H1 (cell line): Measurements from ENCODE around the gene SLC13A1. TPM values are rescaled to one million over a fixed set of nuclear protein-coding genes. Genes with fewer than 3 reads are reported as not detected.

ENCODE experiments used
- CTCF ChIA-PET: fragments of 300-600 bp; sonication (Branson Sonifier 250); formaldehyde crosslinking; loops from one replicate; lab custom pipeline; 2021; ENCODE audit not compliant: partially characterized antibody; lab: Charles Lee
- POLR2A ChIA-PET: fragments of 300-600 bp; sonication (Branson Sonifier 250); formaldehyde crosslinking; loops from one replicate; lab custom pipeline; 2021; ENCODE audit warnings: inconsistent platforms; ENCODE audit not compliant: partially characterized antibody; lab: Charles Lee
- DNase-seq, 2 experiments: peaks; one replicate each; pipeline versions ENCODE4 v3.0.0 to v3.0.0-alpha.2; 2010 to 2022; ENCODE audit warnings: low spot score in 2 of 2, low read depth in 1 of 2, mixed read lengths in 1 of 2
- FAIRE-seq: peaks from 2 replicates; lab custom pipeline; 2011; peaks lifted over from hg19 to GRCh38; lab: Jason Lieb, UNC
- H2AFZ ChIP-seq: 2 replicates; pipeline ENCODE4 v1.8.1; 2012; ENCODE audit warnings: low read length, inconsistent platforms
- H2AK5ac ChIP-seq: 2 replicates; pipeline ENCODE4 v1.6.1; 2013; ENCODE audit warnings: low read depth, low read length
- H2BK120ac ChIP-seq: replicated peaks from 2 replicates; pipeline ENCODE3; 2013; ENCODE audit warnings: low read depth, low read length, inconsistent platforms
- H2BK12ac ChIP-seq: 2 replicates; pipeline ENCODE4 v1.6.1; 2013; ENCODE audit warnings: low read depth, low read length
- H2BK15ac ChIP-seq: 2 replicates; pipeline ENCODE4 v1.6.1; 2013; ENCODE audit warnings: low read length
- H2BK20ac ChIP-seq: 2 replicates; pipeline ENCODE4 v1.6.1; 2013; ENCODE audit warnings: low read length
- H2BK5ac ChIP-seq: 2 replicates; pipeline ENCODE4 v1.6.1; 2013; ENCODE audit warnings: low read depth, low read length
- H3K14ac ChIP-seq: 2 replicates; pipeline ENCODE4 v1.6.1; 2013; ENCODE audit warnings: inconsistent platforms; ENCODE audit not compliant: insufficient read length
- H3K18ac ChIP-seq: 2 replicates; pipeline ENCODE4 v1.6.1; 2013; ENCODE audit warnings: low read length; ENCODE audit errors: extremely low read depth
- H3K23ac ChIP-seq: 2 replicates; pipeline ENCODE4 v1.6.1; 2013; ENCODE audit warnings: inconsistent platforms; ENCODE audit not compliant: insufficient read length
- H3K23me2 ChIP-seq: 2 replicates; pipeline ENCODE4 v1.6.1; 2013; ENCODE audit warnings: low read depth, low read length
- H3K27ac ChIP-seq: 2 replicates; pipeline ENCODE4 v1.6.1; 2011; ENCODE audit warnings: low read depth, low read length, inconsistent platforms
- H3K27me3 ChIP-seq, 4 experiments: replicated peaks in 1 of 4; 1 replicate in 1 of 4; 2 replicates in 3 of 4; pipeline versions ENCODE4 v1.6.1 to v1.8.1; 2011 to 2013; ENCODE audit warnings: low read length in 3 of 4, mild to moderate bottlenecking in 3 of 4, inconsistent platforms in 2 of 4, mixed read lengths in 2 of 4, moderate library complexity in 1 of 4; ENCODE audit not compliant: control insufficient read depth in 3 of 4, insufficient read depth in 3 of 4; ENCODE audit errors: extremely low read depth in 1 of 4
- H3K36me3 ChIP-seq, 4 experiments: 2 replicates each; pipeline versions ENCODE4 v1.6.1 to v1.8.1; 2011 to 2013; ENCODE audit warnings: mild to moderate bottlenecking in 4 of 4, low read length in 3 of 4, moderate library complexity in 2 of 4, control low read depth in 1 of 4, inconsistent platforms in 1 of 4; ENCODE audit not compliant: insufficient read depth in 4 of 4, control insufficient read depth in 2 of 4
- H3K4ac ChIP-seq: replicated peaks from 2 replicates; pipeline ENCODE3; 2013; ENCODE audit warnings: low read length, low read depth, mixed read lengths, inconsistent platforms; ENCODE audit not compliant: insufficient read length
- H3K4me1 ChIP-seq, 4 experiments: replicated peaks in 1 of 4; 1 replicate in 1 of 4; 2 replicates in 3 of 4; pipeline versions ENCODE4 v1.6.1 to v1.8.1; 2011 to 2013; ENCODE audit warnings: low read length in 3 of 4, inconsistent platforms in 2 of 4, mixed read lengths in 1 of 4; ENCODE audit not compliant: insufficient read depth in 4 of 4, control insufficient read depth in 3 of 4
- H3K4me2 ChIP-seq, 2 experiments: 2 replicates each; pipeline versions ENCODE4 v1.6.1 to v1.8.1; 2011 to 2013; ENCODE audit warnings: low read depth in 2 of 2, low read length in 2 of 2, control low read depth in 1 of 2, inconsistent platforms in 1 of 2, mild to moderate bottlenecking in 1 of 2; ENCODE audit not compliant: insufficient read depth in 1 of 2
- H3K4me3 ChIP-seq, 4 experiments: fragments of 200-600, 300-600 bp in 1 of 4; sonication (generic), shearing (Covaris generic), sonication (Bioruptor Twin) in 1 of 4; 2 replicates each; pipeline versions ENCODE4 v1.5.1 to v1.8.1; 2011 to 2016; ENCODE audit warnings: low read length in 4 of 4, low read depth in 3 of 4, control low read depth in 2 of 4, inconsistent platforms in 2 of 4, mild to moderate bottlenecking in 2 of 4, mixed read lengths in 1 of 4, moderate library complexity in 1 of 4; ENCODE audit not compliant: insufficient read depth in 2 of 4; ENCODE audit errors: extremely low read depth in 1 of 4
- H3K56ac ChIP-seq: replicated peaks from 2 replicates; pipeline ENCODE3; 2013; ENCODE audit warnings: low read depth, mild to moderate bottlenecking, mixed read lengths, low read length, inconsistent platforms; ENCODE audit not compliant: insufficient read length
- H3K79me1 ChIP-seq: 2 replicates; pipeline ENCODE4 v1.6.1; 2013; ENCODE audit warnings: low read depth, low read length, control low read depth
- H3K79me2 ChIP-seq, 2 experiments: 2 replicates each; pipeline versions ENCODE4 v1.6.1 to v1.8.1; 2012 to 2013; ENCODE audit warnings: low read length in 2 of 2, mild to moderate bottlenecking in 2 of 2, inconsistent platforms in 1 of 2; ENCODE audit not compliant: insufficient read depth in 2 of 2, control insufficient read depth in 1 of 2
- H3K9ac ChIP-seq, 4 experiments: replicated peaks in 1 of 4; 1 replicate in 1 of 4; 2 replicates in 3 of 4; pipeline versions ENCODE4 v1.6.1 to v1.8.1; 2011 to 2013; ENCODE audit warnings: low read depth in 3 of 4, low read length in 3 of 4, control low read depth in 2 of 4, mild to moderate bottlenecking in 2 of 4, moderate library complexity in 2 of 4, inconsistent platforms in 1 of 4; ENCODE audit errors: extremely low read depth in 1 of 4
- H3K9me3 ChIP-seq, 2 experiments: 2 replicates each; pipeline versions ENCODE4 v1.6.1 to v1.8.1; 2012 to 2013; ENCODE audit warnings: mild to moderate bottlenecking in 2 of 2, moderate library complexity in 2 of 2, control low read depth in 1 of 2, inconsistent platforms in 1 of 2, low read depth in 1 of 2, low read length in 1 of 2, mixed read lengths in 1 of 2; ENCODE audit not compliant: insufficient read depth in 2 of 2
- H4K20me1 ChIP-seq, 2 experiments: replicated peaks in 1 of 2; 2 replicates each; pipeline versions ENCODE3 to v1.8.1; 2011 to 2013; ENCODE audit warnings: inconsistent platforms in 2 of 2, low read length in 2 of 2, mild to moderate bottlenecking in 1 of 2; ENCODE audit not compliant: insufficient read depth in 2 of 2, control insufficient read depth in 1 of 2
- H4K5ac ChIP-seq: 2 replicates; pipeline ENCODE4 v1.6.1; 2013; ENCODE audit warnings: low read length, low read depth, mixed read lengths, inconsistent platforms; ENCODE audit not compliant: insufficient read length
- H4K8ac ChIP-seq: 2 replicates; pipeline ENCODE4 v1.8.0; 2013; ENCODE audit warnings: mild to moderate bottlenecking, moderate library complexity, low read length, inconsistent platforms; ENCODE audit not compliant: insufficient read depth; ENCODE audit errors: extremely low read depth
- H4K91ac ChIP-seq: replicated peaks from 2 replicates; pipeline ENCODE3; 2013; ENCODE audit warnings: low read length, mixed read lengths, inconsistent platforms; ENCODE audit not compliant: insufficient read length
- RNF2 ChIP-seq: fragments of 200-900, 300-1000 bp; sonication (generic); IDR thresholded peaks from 2 replicates; pipeline ENCODE4 v1.7.1; 2016; ENCODE audit warnings: borderline replicate concordance, low read depth, mild to moderate bottlenecking, antibody characterized with exemption, low read length; ENCODE audit not compliant: poor library complexity, severe bottlenecking; ENCODE audit errors: missing control alignments
- SP2 ChIP-seq: IDR thresholded peaks from 2 replicates; pipeline ENCODE4 v1.6.1; 2012; ENCODE audit warnings: mild to moderate bottlenecking, low read length, inconsistent platforms
- TBP ChIP-seq: IDR thresholded peaks from 2 replicates; pipeline ENCODE4 v1.6.1; 2011; ENCODE audit warnings: low read depth, low read length, improper control_type of control experiment
- WGBS, 2 experiments: shearing (Covaris generic) in 1 of 2; methylation state at CpG; one replicate each; pipeline versions ENCODE4 v1.1.6 to v1.1.7; 2013 to 2015; ENCODE audit warnings: low lambda C conversion rate in 2 of 2, mixed read lengths in 2 of 2, inconsistent platforms in 1 of 2, low coverage in 1 of 2, missing lambda C conversion rate in 1 of 2; ENCODE audit not compliant: insufficient replicate concordance in 2 of 2, insufficient coverage in 1 of 2, insufficient read length in 1 of 2; ENCODE audit errors: extremely low coverage in 1 of 2, missing lambda C conversion rate in 1 of 2; 5-methylcytosine and 5-hydroxymethylcytosine counted together
- polyA plus RNA-seq, 7 experiments: library from polyadenylated mRNA; depleted of rRNA in 3 of 7; stranded (reverse) in 5 of 7; unstranded in 2 of 7; fragments of >200 nt in 5 of 7; fragments of 200-250 nt in 2 of 7; gene quantifications; 1 replicate in 5 of 7; 2 replicates in 1 of 7; 4 replicates in 1 of 7; pipeline versions ENCODE4 v1.2.1 to v1.2.3, GENCODE V29; 2011 to 2013; ENCODE audit warnings: missing spikeins in 2 of 7, mixed read lengths in 2 of 7
- total RNA-seq: library from RNA; stranded (reverse); fragmentation: NEBNext Ultra II Directional; extraction: Animal tissue kit (Norgen Biotek cat#: 25700); gene quantifications from 2 replicates; pipeline ENCODE4 v1.2.1, GENCODE V29; 2021
- TF ChIP-seq, protein P1 (sequence below), 3 experiments: IDR thresholded peaks; 1 replicate in 2 of 3; 2 replicates in 1 of 3; pipeline versions ENCODE4 v1.5.1 to v1.6.1; 2011; ENCODE audit warnings: low read length in 3 of 3, mild to moderate bottlenecking in 3 of 3, inconsistent platforms in 2 of 3, low read depth in 1 of 3, moderate library complexity in 1 of 3; ENCODE audit not compliant: insufficient read depth in 1 of 3; ENCODE audit errors: control extremely low read depth in 1 of 3

Gene SLC13A1
- total and polyA plus RNA-seq, 2 of the 8 experiments (the other 6 are each of a cell fraction or from before 2014, with no cell fraction given): not detected

DNA sequence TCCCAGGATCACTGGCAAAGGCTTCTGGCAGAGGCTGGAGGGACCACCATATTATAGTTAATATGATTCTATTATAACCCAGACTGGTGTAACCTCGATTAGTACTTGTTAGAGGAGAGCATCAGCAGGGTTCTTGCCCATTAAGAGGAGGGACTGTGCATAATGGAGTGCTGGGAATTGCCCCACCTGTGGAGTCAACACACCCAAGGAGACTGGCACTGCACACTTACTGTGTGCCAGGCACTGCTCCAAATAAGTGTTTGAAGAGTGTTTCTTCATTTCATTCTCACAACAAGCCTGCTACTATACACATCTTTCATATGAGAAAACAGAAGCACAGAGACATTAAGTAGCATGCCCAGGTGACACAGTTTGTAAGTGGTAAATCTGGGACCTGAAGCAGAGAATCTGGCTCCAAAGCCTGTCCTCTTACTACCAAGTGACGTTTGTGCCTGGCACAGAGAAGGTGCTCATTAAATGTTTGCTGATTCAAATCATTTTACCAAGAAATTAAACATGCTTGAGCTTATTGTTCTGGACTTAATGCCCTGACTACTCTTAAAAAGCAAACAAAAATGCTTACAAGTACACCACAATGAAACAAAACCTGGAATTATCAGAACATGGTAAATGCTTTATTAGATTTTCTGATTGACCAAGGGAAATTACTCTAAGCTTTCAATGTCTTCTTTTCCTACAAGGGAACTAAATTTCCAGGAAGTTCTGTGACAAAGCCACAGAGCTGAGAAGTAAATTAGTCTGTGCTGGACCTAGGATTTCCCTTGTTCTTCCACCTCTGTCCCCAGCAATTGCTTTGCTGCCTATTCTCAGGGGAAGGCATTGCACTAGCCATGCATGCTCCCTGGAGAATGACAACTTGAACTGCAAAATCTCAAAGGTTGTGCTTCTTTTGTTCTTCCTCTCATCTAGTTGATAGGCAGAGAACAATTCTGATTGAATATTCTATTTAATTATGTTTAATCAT lies 809 bp downstream of the SLC13A1 start:
- POLR2A ChIA-PET: no interaction called here

More for the DNA sequence above, 809 bp downstream of the SLC13A1 start:
- 90% methylated on average over 2 of the region's 2 CpGs; no CpG with 5 or more reads in 1 of the 2 experiments for WGBS, 2 experiments
- Histone ChIP-seq H3K9me3 (no peaks in the 10 kb centered on the region), H3K79me2 (no peaks in the 10 kb centered on the region), H3K4me2 (no peak overlapping the region), H4K91ac (no peak overlapping the region), H2AFZ (no peak overlapping the region; the same call in 1 of the 2 replicates), H3K23me2 (no peaks in the 10 kb centered on the region), H4K8ac (no peak overlapping the region), H3K27me3 (no peaks in the 10 kb centered on the region), H4K20me1 (no peaks in the 10 kb centered on the region), H3K4ac (no peak overlapping the region), H3K36me3 (no peaks in the 10 kb centered on the region), H3K23ac (no peak overlapping the region), H3K18ac (no peak overlapping the region), H2BK5ac (no peak overlapping the region), H3K27ac (no peak overlapping the region), H3K4me3 (no peak overlapping the region; a peak in 1 of 8 replicates), H3K79me1 (no peaks in the 10 kb centered on the region), H2BK120ac (no peak overlapping the region), H3K9ac (no peak overlapping the region), H2BK12ac (no peak overlapping the region), H2BK15ac (no peak overlapping the region), H3K14ac (no peak overlapping the region), H3K56ac (no peak overlapping the region), H2BK20ac (no peak overlapping the region), H3K4me1 (no peaks in the 10 kb centered on the region), H2AK5ac (no peak overlapping the region), H4K5ac (no peak overlapping the region)
- CTCF ChIA-PET: interaction anchor here (0.9 to 2.2 kb wide), 3 partner anchors 11 to 169 kb away, joined by 3 to 6 read pairs (median 4); no protein-coding TSS in a partner anchor
- TF ChIP-seq RNF2 (no peak), SP2 (no peak), TBP (no peak)
- TF ChIP-seq, protein P1, sequence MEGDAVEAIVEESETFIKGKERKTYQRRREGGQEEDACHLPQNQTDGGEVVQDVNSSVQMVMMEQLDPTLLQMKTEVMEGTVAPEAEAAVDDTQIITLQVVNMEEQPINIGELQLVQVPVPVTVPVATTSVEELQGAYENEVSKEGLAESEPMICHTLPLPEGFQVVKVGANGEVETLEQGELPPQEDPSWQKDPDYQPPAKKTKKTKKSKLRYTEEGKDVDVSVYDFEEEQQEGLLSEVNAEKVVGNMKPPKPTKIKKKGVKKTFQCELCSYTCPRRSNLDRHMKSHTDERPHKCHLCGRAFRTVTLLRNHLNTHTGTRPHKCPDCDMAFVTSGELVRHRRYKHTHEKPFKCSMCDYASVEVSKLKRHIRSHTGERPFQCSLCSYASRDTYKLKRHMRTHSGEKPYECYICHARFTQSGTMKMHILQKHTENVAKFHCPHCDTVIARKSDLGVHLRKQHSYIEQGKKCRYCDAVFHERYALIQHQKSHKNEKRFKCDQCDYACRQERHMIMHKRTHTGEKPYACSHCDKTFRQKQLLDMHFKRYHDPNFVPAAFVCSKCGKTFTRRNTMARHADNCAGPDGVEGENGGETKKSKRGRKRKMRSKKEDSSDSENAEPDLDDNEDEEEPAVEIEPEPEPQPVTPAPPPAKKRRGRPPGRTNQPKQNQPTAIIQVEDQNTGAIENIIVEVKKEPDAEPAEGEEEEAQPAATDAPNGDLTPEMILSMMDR (IDR thresholded peaks at IDR 0.05; ENCODE audit: control extremely low read depth in 1 of 3, insufficient read depth in 1 of 3, low read depth in 1 of 3, low read length in 3 of 3): no peak
- no peak for FAIRE-seq
- no peak for DNase-seq
